Cerebellar nuclear complex (tissue), 1 donor: ENCODE measurements around the gene LASP1NB.
"Not testable (repeated sequence)": the region's sequence is repeated elsewhere in the genome, so short reads cannot be mapped to it uniquely, and the experiment has no call there.

Experiments used
- DNase-seq, 2 experiments: peaks; one replicate each; lab custom pipeline; 2025; lab: John Stamatoyannopoulos, UW

The LASP1NB gene

GRCh38 chr17:38967290-38967738 is 41.9 kb downstream of the LASP1NB start, which contains the start of gene FBXO47:
Gene FBXO47 (minus strand): TSS chr17:38967403. CDS start chr17:38963025, 4,378 bp downstream.
- DNase-seq = peak; percentile 49 to 70

GRCh38 chr17:38969281-38969680 is 43.9 kb downstream of the LASP1NB start:
- DNase-seq = no peak

- DNase-seq = no peak
Observed at GRCh38 chr17:38970128-38970527, 44.7 kb downstream of the LASP1NB start.

GRCh38 chr17:38970804-38971203 is 45.4 kb downstream of the LASP1NB start:
- no peak for DNase-seq

GRCh38 chr17:38976187-38976551 is 50.8 kb downstream of the LASP1NB start:
- not testable (repeated sequence) for DNase-seq

- DNase-seq = no peak
Observed at GRCh38 chr17:38978180-38978579, 52.8 kb downstream of the LASP1NB start.
